ENCODE results near the gene PEPD.

The PEPD gene

DNA sequence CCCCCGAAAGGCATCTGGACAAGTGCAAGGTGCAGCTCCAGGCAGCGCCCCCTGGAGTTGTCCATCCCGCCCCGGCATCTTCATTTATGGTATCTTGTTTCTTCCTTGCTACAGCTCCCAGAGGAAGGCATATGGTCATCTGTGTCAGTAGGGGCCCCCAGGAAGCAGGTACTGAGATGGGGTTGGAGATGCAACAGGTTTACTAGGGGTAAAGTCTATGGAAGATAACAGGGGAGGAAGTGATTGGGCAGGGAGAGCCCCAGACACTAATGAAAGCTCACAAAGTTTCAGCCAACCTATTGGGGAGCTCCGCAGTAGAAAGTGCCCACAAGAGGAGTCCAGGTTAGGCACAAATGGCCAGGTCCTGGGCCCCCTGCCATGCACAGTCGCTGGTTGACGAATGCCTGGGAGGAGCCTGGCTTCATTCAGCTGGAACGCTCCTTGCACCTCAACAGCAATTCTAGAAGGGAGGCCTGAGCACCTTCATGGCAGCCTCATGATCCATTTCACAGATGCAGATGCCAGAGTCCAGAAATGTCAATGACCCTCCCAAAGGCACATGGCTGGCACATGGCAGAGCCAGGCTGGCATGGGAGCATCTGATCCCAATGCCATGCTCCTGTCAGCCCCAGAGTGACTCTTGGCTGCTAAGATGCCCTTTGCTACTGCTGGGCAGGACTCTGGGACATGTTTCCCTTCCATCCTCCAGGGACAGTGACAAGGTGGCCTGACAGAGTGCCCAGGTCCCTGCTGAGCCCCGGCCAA, 23.8 kb upstream of the PEPD start:
- DNase-seq, result no peak

DNA sequence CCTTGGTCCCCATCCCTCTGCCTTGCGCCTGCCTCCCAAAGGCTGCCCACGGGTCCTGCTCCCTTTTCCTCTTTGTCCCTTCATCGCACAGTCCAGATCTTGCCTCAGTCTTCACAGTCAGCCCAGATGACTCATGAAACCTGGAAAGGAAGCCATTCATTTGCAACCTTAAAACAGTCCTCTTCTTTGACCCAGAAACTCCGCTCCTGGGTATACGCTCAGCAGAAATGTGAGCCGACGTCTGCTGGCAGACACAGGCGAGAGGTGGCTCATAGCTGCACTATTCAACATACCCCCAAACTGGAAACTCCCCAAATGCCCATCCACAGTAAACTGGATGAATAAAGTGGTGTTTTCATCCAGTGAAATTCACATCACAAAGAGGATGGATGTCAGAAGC, 13.6 kb upstream of the PEPD start:
- DNase-seq, result no peak

DNA sequence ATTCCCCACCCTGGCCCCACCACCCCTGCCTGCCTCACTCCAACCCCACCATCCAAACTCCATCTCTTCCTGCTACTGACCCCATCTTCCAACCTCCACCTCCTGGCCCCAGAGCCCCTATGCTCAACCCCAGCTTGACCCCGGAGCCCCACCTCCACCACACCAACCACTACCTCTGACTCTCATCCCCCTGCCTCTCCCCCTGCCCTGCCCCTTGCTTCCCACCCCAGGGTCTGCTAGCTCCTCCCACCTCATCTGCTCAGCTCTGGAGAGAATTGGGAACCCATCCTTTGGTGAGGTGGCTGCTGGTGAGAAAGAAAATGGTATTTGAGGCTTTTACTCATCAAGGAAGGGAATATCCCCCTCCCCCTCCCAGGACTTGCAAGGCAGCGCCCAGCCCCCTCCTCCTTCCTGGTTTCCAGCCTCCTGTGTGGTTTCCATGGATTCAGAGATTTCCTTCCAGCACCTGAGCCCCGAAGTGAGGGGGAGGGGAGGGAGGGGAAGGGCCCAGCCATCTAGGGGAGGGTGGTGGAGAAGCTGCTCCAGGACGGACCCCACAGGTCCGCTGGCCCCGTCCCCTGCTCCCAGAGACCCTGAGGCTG, 11.4 kb upstream of the PEPD start:
- no peak for DNase-seq

GRCh38 chr19:33530842-33531241, 9.3 kb upstream of the PEPD start:
- no peak for DNase-seq

DNA sequence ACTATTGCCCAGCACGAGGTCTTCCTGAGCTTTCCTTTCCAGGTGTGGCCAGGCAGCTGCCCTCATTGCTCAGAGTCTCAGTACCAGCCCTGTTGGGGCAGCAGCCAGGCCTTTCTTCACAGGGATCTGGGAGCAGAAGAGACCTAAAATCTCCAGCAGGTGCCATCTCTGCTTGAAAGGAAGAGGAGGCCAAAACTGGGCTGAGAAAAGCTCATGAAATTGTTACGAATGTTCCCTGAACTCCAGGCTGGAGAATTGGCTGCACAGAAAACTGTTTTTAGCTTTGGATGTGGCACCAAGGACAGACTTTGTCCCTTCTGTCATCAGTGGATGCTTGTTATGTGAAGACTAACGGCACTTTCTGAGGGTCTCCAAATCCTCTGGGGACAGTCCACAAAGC, 8.7 kb upstream of the PEPD start:
- DNase-seq, result no peak

- no peak for DNase-seq
Observed at GRCh38 chr19:33529094-33529676, 7.6 kb upstream of the PEPD start.

- no peak for DNase-seq
Observed at GRCh38 chr19:33528404-33528803, 6.8 kb upstream of the PEPD start.

- no peak for DNase-seq
Observed at GRCh38 chr19:33527125-33527524, 5.5 kb upstream of the PEPD start.

- no peak for DNase-seq
Observed at GRCh38 chr19:33524024-33524664, 2.6 kb upstream of the PEPD start.

GRCh38 chr19:33523167-33523566, 1.6 kb upstream of the PEPD start:
- DNase-seq, result no peak

GRCh38 chr19:33522371-33522662, 726 bp upstream of the PEPD start:
- no peak for DNase-seq

GRCh38 chr19:33520844-33521479, 629 bp downstream of the PEPD start:
- DNase-seq, result no peak

- DNase-seq, result no peak
Observed at GRCh38 chr19:33520048-33520643, 1.4 kb downstream of the PEPD start.

GRCh38 chr19:33519416-33519815, 2.2 kb downstream of the PEPD start:
- no peak for DNase-seq

DNA sequence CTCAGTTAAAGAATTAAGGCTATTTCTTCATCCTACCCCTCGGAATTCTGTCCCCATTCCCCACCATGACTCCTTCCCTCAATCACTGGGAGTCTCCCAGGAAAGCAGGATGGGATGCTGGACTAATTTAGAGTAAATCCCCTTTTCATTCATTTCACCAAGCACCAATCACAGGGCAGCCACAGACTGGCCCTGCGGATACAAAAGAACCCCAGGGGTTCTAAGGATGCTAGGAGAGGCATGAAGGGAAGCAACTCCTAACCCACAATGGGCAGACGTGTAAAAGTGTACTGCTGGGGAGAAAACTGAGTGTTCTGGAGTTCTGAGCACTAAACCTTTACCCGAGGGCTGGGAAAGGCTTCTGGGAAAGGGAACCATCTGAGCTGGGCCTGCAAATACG, 3.0 kb downstream of the PEPD start:
- DNase-seq, result no peak

DNA sequence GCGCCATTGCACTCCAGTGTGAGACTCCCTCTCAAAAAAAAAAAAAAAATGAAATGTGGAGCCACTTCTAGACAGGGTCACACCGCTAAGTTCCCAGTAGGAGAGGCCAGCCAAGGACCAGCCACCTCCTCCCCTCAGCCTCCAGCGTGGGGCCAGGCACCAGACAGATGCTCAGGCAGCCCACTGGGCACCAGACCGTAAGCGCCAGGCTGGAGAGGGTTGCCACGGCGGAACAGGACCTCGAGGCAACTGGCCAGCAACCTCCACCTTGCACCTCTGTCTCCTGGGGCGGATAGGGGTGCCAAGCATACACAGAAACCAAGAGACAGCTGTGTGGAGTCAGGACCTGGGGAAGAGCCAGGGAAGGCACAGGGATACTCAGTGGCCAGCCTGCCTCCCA, 3.7 kb downstream of the PEPD start:
- no peak for DNase-seq

- DNase-seq, result no peak
Observed at GRCh38 chr19:33515921-33516320, 5.7 kb downstream of the PEPD start.

- DNase-seq, result peak; percentile 15
Observed at GRCh38 chr19:33514885-33515551, 6.6 kb downstream of the PEPD start.

- DNase-seq, result no peak
Observed at GRCh38 chr19:33513424-33513823, 8.2 kb downstream of the PEPD start.

DNA sequence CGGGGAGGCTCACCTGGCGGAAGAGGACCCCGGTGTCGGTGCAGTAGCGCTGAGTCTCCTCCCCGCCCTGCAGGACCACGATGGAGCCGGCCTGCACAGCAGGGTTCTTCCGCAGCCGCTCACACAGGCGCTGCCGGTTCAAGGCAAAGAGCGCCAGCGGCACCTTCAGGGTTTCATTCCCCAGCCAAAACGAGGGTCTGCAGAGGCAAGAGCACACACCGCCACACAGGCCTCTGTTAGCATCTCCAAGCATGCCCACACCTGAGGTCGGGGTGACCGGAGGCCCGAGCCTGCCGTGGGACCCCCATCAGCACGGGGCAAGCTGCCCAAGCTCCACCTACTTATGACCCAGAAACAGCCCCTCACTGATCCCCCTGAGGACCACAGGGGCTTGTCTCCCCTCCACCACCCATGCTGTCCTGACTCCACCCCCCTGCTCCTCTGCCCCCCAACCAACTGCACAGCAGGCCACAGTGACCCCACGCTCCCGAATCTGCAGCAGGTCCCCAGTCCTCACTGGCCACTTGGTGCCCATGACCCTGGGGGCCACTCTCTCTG, 8.9 kb downstream of the PEPD start:
- DNase-seq, result no peak

DNA sequence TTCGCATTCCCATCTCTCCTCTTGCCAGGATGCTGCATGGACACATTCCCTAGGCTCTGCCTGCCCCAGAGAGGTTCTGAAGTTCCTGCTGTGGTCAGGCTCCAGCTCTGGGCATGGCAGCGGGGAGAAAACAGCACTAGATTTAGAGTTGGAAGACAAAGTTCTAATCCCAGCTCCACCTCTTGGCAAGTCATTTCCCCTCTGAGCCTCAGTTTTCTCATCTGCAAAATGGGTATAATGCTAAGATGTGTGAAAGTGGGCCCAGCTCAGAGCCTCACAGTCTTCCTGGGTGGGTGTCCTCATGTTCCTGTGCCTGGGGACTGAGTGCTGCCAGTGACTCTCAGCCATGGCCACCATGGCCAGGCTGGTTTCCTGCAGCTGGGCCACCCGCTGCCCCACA, 9.6 kb downstream of the PEPD start:
- no peak for DNase-seq

DNA sequence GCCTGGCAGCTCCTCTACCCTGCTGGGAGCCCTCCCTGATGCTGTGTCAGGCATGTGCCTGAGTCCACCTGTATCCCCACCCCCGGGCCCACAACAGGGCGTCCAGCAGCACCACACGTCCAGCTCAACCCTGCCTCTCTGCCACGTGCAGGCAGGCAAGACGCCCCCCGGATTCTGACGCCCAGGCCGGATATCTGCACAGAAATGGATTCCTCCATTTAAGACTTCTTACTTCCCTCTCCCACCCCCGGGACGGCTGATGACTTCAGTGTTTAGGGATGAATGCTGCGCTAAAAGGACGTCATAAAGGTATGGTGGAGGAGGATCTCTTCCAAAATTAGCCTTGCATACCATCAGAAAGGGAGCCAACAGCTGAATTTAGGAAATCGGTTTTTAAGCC, 10.2 kb downstream of the PEPD start:
- DNase-seq, result no peak

Data from SHP77 treated with DMSO at 0.1 percent for 48 hours (cell line).